Keratinocyte (primary cell): Measurements from ENCODE around the gene FAM118B.

Source experiments
- EZH2 ChIP-seq: IDR thresholded peaks from one replicate; pipeline ENCODE4 v1.6.1; 2012; ENCODE audit warnings: inconsistent platforms, mild to moderate bottlenecking, low read length, moderate library complexity
- TF ChIP-seq, protein P1 (sequence below), 3 experiments: IDR thresholded peaks in 1 of 3; conservative IDR thresholded peaks in 1 of 3; optimal IDR thresholded peaks in 1 of 3; 2 replicates in 2 of 3; 3 replicates in 1 of 3; pipeline versions ENCODE3 to v1.5.1; 2011; ENCODE audit warnings: low read length in 3 of 3, mild to moderate bottlenecking in 3 of 3, moderate library complexity in 2 of 3, control low read depth in 1 of 3, inconsistent platforms in 1 of 3; ENCODE audit not compliant: insufficient read depth in 2 of 3; ENCODE audit errors: extremely low read depth in 1 of 3

DNA sequence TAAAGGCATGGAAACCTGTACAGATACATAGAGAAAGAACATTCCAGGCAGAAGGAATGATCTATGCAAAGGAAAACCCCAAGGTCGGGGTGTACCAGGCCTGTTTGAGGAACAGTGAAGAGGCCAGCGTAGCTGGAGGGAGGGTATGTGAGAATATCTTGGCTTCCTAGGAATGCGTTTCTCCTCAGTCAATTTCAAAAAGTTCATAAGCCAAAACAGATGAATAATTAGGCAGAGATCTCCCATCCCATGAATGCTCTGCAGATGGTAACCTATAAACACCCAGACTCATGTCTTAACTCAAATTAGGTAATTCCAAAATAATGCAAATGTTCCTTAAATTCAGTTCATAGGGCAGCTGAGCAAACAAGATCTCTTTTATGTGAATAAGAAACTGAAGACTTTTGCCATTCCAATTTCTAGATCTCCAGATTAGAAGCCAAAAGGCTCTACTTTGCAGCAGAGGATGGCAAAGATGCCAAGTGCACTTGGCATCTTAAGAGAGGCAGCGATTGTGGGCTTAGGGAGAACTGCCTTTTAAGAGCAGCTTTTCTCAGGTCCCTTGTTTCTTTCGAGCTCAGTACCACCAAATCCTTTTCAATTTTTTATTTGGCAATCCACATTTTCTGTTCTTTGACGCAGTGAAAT lies 13.2 kb downstream of the FAM118B start:
- no peak for TF ChIP-seq EZH2
- TF ChIP-seq, protein P1, sequence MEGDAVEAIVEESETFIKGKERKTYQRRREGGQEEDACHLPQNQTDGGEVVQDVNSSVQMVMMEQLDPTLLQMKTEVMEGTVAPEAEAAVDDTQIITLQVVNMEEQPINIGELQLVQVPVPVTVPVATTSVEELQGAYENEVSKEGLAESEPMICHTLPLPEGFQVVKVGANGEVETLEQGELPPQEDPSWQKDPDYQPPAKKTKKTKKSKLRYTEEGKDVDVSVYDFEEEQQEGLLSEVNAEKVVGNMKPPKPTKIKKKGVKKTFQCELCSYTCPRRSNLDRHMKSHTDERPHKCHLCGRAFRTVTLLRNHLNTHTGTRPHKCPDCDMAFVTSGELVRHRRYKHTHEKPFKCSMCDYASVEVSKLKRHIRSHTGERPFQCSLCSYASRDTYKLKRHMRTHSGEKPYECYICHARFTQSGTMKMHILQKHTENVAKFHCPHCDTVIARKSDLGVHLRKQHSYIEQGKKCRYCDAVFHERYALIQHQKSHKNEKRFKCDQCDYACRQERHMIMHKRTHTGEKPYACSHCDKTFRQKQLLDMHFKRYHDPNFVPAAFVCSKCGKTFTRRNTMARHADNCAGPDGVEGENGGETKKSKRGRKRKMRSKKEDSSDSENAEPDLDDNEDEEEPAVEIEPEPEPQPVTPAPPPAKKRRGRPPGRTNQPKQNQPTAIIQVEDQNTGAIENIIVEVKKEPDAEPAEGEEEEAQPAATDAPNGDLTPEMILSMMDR (optimal IDR thresholded peaks at IDR 0.05 in 1 of 3, IDR thresholded peaks at IDR 0.05 in 1 of 3, conservative IDR thresholded peaks at IDR 0.05 in 1 of 3; ENCODE audit: extremely low read depth in 1 of 3, insufficient read depth in 2 of 3, low read length in 3 of 3): no peak
